ENCODE data around the gene NR2C1.
A peak's percentile ranks its signal among the peaks of the same experiment; 100 is the strongest.

Gene NR2C1

GRCh38 chr12:95083938-95084337 is 10.5 kb upstream of the NR2C1 start:
- no peak for DNase-seq

- no peak for DNase-seq
These were observed 10.1 kb upstream of the NR2C1 start for GRCh38 chr12:95083471-95083870.

GRCh38 chr12:95077341-95077740 is 3.9 kb upstream of the NR2C1 start:
- no peak for DNase-seq

GRCh38 chr12:95074766-95075165 is 1.3 kb upstream of the NR2C1 start:
- no peak for DNase-seq

GRCh38 chr12:95073698-95074520 is 491 bp upstream of the NR2C1 start:
- no peak for DNase-seq

GRCh38 chr12:95070378-95070777 is 3.0 kb downstream of the NR2C1 start:
- no peak for DNase-seq

- no peak for DNase-seq
These were observed 7.1 kb downstream of the NR2C1 start for GRCh38 chr12:95066091-95066855.

- no peak for DNase-seq
These were observed 12.5 kb downstream of the NR2C1 start for GRCh38 chr12:95060951-95061350.

GRCh38 chr12:95059984-95060383 is 13.4 kb downstream of the NR2C1 start:
- no peak for DNase-seq

- no peak for DNase-seq
These were observed 16.0 kb downstream of the NR2C1 start for GRCh38 chr12:95057424-95057823.

GRCh38 chr12:95055057-95055456 is 18.4 kb downstream of the NR2C1 start:
- DNase-seq: no peak

GRCh38 chr12:95054206-95054605 is 19.2 kb downstream of the NR2C1 start:
- DNase-seq: no peak

GRCh38 chr12:95051241-95051640 is 22.2 kb downstream of the NR2C1 start:
- DNase-seq: no peak

GRCh38 chr12:95037906-95038305 is 35.5 kb downstream of the NR2C1 start:
- no peak for DNase-seq

- DNase-seq: no peak
These were observed 38.7 kb downstream of the NR2C1 start for GRCh38 chr12:95034750-95035149.

GRCh38 chr12:95022477-95022876 is 50.9 kb downstream of the NR2C1 start:
- DNase-seq: no peak

- no peak for DNase-seq
These were observed 55.9 kb downstream of the NR2C1 start for GRCh38 chr12:95017482-95017881.

- no peak for DNase-seq
These were observed 57.3 kb downstream of the NR2C1 start for GRCh38 chr12:95016120-95016519.

GRCh38 chr12:95014554-95014953 is 58.9 kb downstream of the NR2C1 start:
- DNase-seq: no peak

- DNase-seq: no peak
These were observed 67.2 kb downstream of the NR2C1 start for GRCh38 chr12:95006206-95006605.

- DNase-seq: no peak
These were observed 68.8 kb downstream of the NR2C1 start for GRCh38 chr12:95004610-95005009.

GRCh38 chr12:95003921-95004272 is 69.5 kb downstream of the NR2C1 start:
- DNase-seq: no peak

GRCh38 chr12:95003213-95003920 is 70.1 kb downstream of the NR2C1 start, which contains the start of gene NDUFA12:
NDUFA12 (minus strand) TSS chr12:95003697; CDS start chr12:95003680, 17 bp downstream.
- DNase-seq: peak; percentile 85 to 90 (median 88)

- DNase-seq: no peak
These were observed 70.7 kb downstream of the NR2C1 start for GRCh38 chr12:95002754-95003153.
